ENCODE results near the gene HGFAC. TPM values are rescaled to one million over a fixed set of nuclear protein-coding genes. Genes with fewer than 3 reads are reported as not detected.

HGFAC gene
- total and polyA plus RNA-seq, 2 of the 13 experiments (the other 11 are each of a cell fraction or from before 2014, with no cell fraction given): 8.5 to 63.6 TPM

- TF ChIP-seq, protein P1, sequence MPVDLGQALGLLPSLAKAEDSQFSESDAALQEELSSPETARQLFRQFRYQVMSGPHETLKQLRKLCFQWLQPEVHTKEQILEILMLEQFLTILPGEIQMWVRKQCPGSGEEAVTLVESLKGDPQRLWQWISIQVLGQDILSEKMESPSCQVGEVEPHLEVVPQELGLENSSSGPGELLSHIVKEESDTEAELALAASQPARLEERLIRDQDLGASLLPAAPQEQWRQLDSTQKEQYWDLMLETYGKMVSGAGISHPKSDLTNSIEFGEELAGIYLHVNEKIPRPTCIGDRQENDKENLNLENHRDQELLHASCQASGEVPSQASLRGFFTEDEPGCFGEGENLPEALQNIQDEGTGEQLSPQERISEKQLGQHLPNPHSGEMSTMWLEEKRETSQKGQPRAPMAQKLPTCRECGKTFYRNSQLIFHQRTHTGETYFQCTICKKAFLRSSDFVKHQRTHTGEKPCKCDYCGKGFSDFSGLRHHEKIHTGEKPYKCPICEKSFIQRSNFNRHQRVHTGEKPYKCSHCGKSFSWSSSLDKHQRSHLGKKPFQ (CRISPR knock-in tag; IDR thresholded peaks at IDR 0.05; ENCODE audit: insufficient replicate concordance): peak; percentile 52
- TF ChIP-seq ZNF652 (CRISPR knock-in tag; IDR thresholded peaks at IDR 0.05; ENCODE audit: borderline replicate concordance, low read depth) (0 out of 2 replicates have a peak, but pooled peaks have one; percentile 35), KLF15 (CRISPR knock-in tag; IDR thresholded peaks at IDR 0.05; ENCODE audit: borderline replicate concordance) (0 out of 2 replicates have a peak, but pooled peaks have one; percentile 75), ZNF740 (CRISPR knock-in tag; IDR thresholded peaks at IDR 0.05) (no peak), TOPORS (CRISPR knock-in tag; IDR thresholded peaks at IDR 0.05) (0 out of 2 replicates have a peak, but pooled peaks have one; percentile 48), ARNT2 (CRISPR knock-in tag; IDR thresholded peaks at IDR 0.05; ENCODE audit: low read depth) (no peak), ZNF841 (CRISPR knock-in tag; IDR thresholded peaks at IDR 0.05; ENCODE audit: borderline replicate concordance) (no peak), ZNF737 (CRISPR knock-in tag; IDR thresholded peaks at IDR 0.05; ENCODE audit: borderline replicate concordance) (0 out of 2 replicates have a peak, but pooled peaks have one; percentile 46), TBL1XR1 (IDR thresholded peaks at IDR 0.05; ENCODE audit: borderline replicate concordance, low read length, partially characterized antibody) (no peak), IRF2 (CRISPR knock-in tag; IDR thresholded peaks at IDR 0.05) (0 out of 2 replicates have a peak, but pooled peaks have one; percentile 35), RBM22 (optimal IDR thresholded peaks at IDR 0.05; ENCODE audit: low read length) (no peak), ZFP91 (CRISPR knock-in tag; IDR thresholded peaks at IDR 0.05; ENCODE audit: borderline replicate concordance) (peak; percentile 84), SAP130 (CRISPR knock-in tag; IDR thresholded peaks at IDR 0.05; ENCODE audit: low read depth) (peak; percentile 8; the same call in 1 of the 2 replicates), YEATS4 (CRISPR knock-in tag; IDR thresholded peaks at IDR 0.05; ENCODE audit: borderline replicate concordance) (peak; percentile 62; the same call in 1 of the 2 replicates)
- TF ChIP-seq, protein P2, sequence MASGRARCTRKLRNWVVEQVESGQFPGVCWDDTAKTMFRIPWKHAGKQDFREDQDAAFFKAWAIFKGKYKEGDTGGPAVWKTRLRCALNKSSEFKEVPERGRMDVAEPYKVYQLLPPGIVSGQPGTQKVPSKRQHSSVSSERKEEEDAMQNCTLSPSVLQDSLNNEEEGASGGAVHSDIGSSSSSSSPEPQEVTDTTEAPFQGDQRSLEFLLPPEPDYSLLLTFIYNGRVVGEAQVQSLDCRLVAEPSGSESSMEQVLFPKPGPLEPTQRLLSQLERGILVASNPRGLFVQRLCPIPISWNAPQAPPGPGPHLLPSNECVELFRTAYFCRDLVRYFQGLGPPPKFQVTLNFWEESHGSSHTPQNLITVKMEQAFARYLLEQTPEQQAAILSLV (CRISPR knock-in tag; IDR thresholded peaks at IDR 0.05; ENCODE audit: borderline replicate concordance): 0 out of 2 replicates have a peak, but pooled peaks have one; percentile 6
- TF ChIP-seq, protein P3, sequence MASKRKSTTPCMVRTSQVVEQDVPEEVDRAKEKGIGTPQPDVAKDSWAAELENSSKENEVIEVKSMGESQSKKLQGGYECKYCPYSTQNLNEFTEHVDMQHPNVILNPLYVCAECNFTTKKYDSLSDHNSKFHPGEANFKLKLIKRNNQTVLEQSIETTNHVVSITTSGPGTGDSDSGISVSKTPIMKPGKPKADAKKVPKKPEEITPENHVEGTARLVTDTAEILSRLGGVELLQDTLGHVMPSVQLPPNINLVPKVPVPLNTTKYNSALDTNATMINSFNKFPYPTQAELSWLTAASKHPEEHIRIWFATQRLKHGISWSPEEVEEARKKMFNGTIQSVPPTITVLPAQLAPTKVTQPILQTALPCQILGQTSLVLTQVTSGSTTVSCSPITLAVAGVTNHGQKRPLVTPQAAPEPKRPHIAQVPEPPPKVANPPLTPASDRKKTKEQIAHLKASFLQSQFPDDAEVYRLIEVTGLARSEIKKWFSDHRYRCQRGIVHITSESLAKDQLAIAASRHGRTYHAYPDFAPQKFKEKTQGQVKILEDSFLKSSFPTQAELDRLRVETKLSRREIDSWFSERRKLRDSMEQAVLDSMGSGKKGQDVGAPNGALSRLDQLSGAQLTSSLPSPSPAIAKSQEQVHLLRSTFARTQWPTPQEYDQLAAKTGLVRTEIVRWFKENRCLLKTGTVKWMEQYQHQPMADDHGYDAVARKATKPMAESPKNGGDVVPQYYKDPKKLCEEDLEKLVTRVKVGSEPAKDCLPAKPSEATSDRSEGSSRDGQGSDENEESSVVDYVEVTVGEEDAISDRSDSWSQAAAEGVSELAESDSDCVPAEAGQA (IDR thresholded peaks at IDR 0.05; ENCODE audit: low read depth): no peak
- TF ChIP-seq, protein P3 (CRISPR knock-in tag; IDR thresholded peaks at IDR 0.05; ENCODE audit: borderline replicate concordance): no peak
Measured at GRCh38 chr4:3442959-3443749, 1.4 kb downstream of the HGFAC start (continued).

Measured in HepG2 (cell line).